B cell (primary cell): Measurements from ENCODE around the gene MAD1L1. TPM values are rescaled to one million over a fixed set of nuclear protein-coding genes. Genes with fewer than 3 reads are reported as not detected.
A peak's percentile ranks its signal among the peaks of the same experiment; 100 is the strongest.

Experiments
- ATAC-seq: fragments of 200-7000 bp; cut with Tn5 transposase; one replicate; pipeline ENCODE4 v1.10.0; 2021; ENCODE audit warnings: low read depth, mild to moderate bottlenecking, moderate number of reproducible peaks, moderate library complexity
- CTCF ChIA-PET: fragments of 350-600 bp; sonication (Branson Sonifier 250); formaldehyde crosslinking; loops from one replicate; lab custom pipeline; 2021; ENCODE audit warnings: antibody characterized with exemption, inconsistent platforms; lab: Charles Lee
- POLR2A ChIA-PET: fragments of 350-600 bp; sonication (Branson Sonifier 250); formaldehyde crosslinking; loops from one replicate; lab custom pipeline; 2021; ENCODE audit warnings: antibody characterized with exemption; lab: Charles Lee
- DNase-seq: peaks from one replicate; pipeline ENCODE4 v3.0.0; 2013
- H2AFZ ChIP-seq: 2 replicates; pipeline ENCODE4 v1.6.1; 2012; ENCODE audit warnings: mild to moderate bottlenecking, low read depth, low read length; ENCODE audit not compliant: insufficient read depth, poor library complexity, severe bottlenecking
- H3K27ac ChIP-seq, 2 donors: 1 replicate in 1 of 2; 2 replicates in 1 of 2; pipeline ENCODE4 v1.5.1; 2012 to 2013; ENCODE audit warnings: low read length in 2 of 2, mild to moderate bottlenecking in 2 of 2, moderate library complexity in 1 of 2
- H3K27me3 ChIP-seq, 4 experiments: fragments of 200-600 bp in 1 of 4; sonication (generic) in 1 of 4; replicated peaks in 1 of 4; 1 replicate in 2 of 4; 2 replicates in 2 of 4; pipeline versions ENCODE4 v1.6.1 to v1.7.0; 2013 to 2016; ENCODE audit warnings: low read length in 3 of 4, mild to moderate bottlenecking in 2 of 4, mixed read lengths in 1 of 4, moderate library complexity in 1 of 4; ENCODE audit not compliant: insufficient read depth in 4 of 4, control insufficient read depth in 3 of 4; ENCODE audit errors: control extremely low read depth in 1 of 4
- H3K36me3 ChIP-seq, 2 experiments: replicated peaks in 1 of 2; 1 replicate in 1 of 2; 2 replicates in 1 of 2; pipeline versions ENCODE4 v1.6.1 to v1.7.1; 2013; ENCODE audit warnings: low read length in 1 of 2; ENCODE audit not compliant: insufficient read depth in 2 of 2, control insufficient read depth in 1 of 2; ENCODE audit errors: control extremely low read depth in 1 of 2, extremely low read depth in 1 of 2
- H3K4me1 ChIP-seq, 2 donors: fragments of 200-600 bp in 1 of 2; sonication (generic) in 1 of 2; 1 replicate in 1 of 2; 2 replicates in 1 of 2; pipeline versions ENCODE4 v1.5.1 to v1.6.1; 2013 to 2017; ENCODE audit warnings: low read length in 2 of 2; ENCODE audit not compliant: control insufficient read depth in 2 of 2, insufficient read depth in 2 of 2
- H3K4me2 ChIP-seq: replicated peaks from 2 replicates; pipeline ENCODE3; 2012; ENCODE audit warnings: mild to moderate bottlenecking, low read depth, low read length; ENCODE audit not compliant: poor library complexity, severe bottlenecking
- H3K4me3 ChIP-seq, 5 experiments: fragments of 200-600 bp in 1 of 5; sonication (generic) in 1 of 5; 1 replicate in 3 of 5; 2 replicates in 2 of 5; pipeline versions ENCODE4 v1.5.1 to v1.7.0; 2011 to 2016; ENCODE audit warnings: low read length in 4 of 5, mild to moderate bottlenecking in 4 of 5, low read depth in 2 of 5, control low read depth in 1 of 5, moderate library complexity in 1 of 5; ENCODE audit not compliant: insufficient read depth in 1 of 5; ENCODE audit errors: control extremely low read depth in 1 of 5, extremely low read depth in 1 of 5
- H3K79me2 ChIP-seq: fragments of 200-600 bp; sonication (generic); one replicate; pipeline ENCODE4 v1.6.0; 2016; ENCODE audit warnings: low read length; ENCODE audit not compliant: control insufficient read depth, insufficient read depth
- H3K9ac ChIP-seq: fragments of 200-600 bp; sonication (generic); 2 replicates; pipeline ENCODE4 v1.6.1; 2017; ENCODE audit warnings: mild to moderate bottlenecking, low read length, moderate library complexity
- H3K9me3 ChIP-seq, 3 donors: one replicate each; pipeline versions ENCODE4 v1.6.1 to v1.7.1; 2013; ENCODE audit warnings: low read length in 2 of 3; ENCODE audit not compliant: control insufficient read depth in 2 of 3, insufficient read depth in 1 of 3; ENCODE audit errors: control extremely low read depth in 1 of 3
- H4K20me1 ChIP-seq: 2 replicates; pipeline ENCODE4 v1.6.0; 2012; ENCODE audit warnings: mild to moderate bottlenecking, low read length; ENCODE audit not compliant: insufficient read depth, control insufficient read depth, poor library complexity, severe bottlenecking
- H3K27ac Mint-ChIP-seq: one replicate; pipeline ENCODE4 v1.8.0; 2021; ENCODE audit warnings: mixed read lengths
- H3K27me3 Mint-ChIP-seq: one replicate; pipeline ENCODE4 v1.8.0; 2021; ENCODE audit warnings: mixed read lengths
- H3K4me1 Mint-ChIP-seq: one replicate; pipeline ENCODE4 v1.8.0; 2021; ENCODE audit warnings: mixed read lengths
- H3K4me3 Mint-ChIP-seq: one replicate; pipeline ENCODE4 v1.8.0; 2021; ENCODE audit warnings: mixed read lengths
- H3K9me3 Mint-ChIP-seq: one replicate; pipeline ENCODE4 v1.8.0; 2022; ENCODE audit warnings: mixed read lengths; ENCODE audit not compliant: insufficient read depth
- CTCF ChIP-seq: fragments of 200-600 bp; IDR thresholded peaks from one replicate; pipeline ENCODE4 v1.8.0; 2022; ENCODE audit warnings: antibody characterized with exemption, mild to moderate bottlenecking
- EZH2 ChIP-seq: IDR thresholded peaks from 2 replicates; pipeline ENCODE4 v1.6.1; 2012; ENCODE audit warnings: borderline replicate concordance, low read depth, mild to moderate bottlenecking, moderate library complexity, low read length; ENCODE audit not compliant: insufficient read depth, poor library complexity, severe bottlenecking
- WGBS: methylation state at CpG from one replicate; pipeline ENCODE4 v1.1.5; 2013; ENCODE audit warnings: missing lambda C conversion rate; ENCODE audit not compliant: insufficient coverage; 5-methylcytosine and 5-hydroxymethylcytosine counted together
- intact Hi-C: fragments of 100-400 bp; cut with micrococcal nuclease; formaldehyde crosslinking; loops from one replicate; pipeline ENCODE4 v1.10.0; 2022
- polyA plus RNA-seq: library from polyadenylated mRNA; depleted of rRNA; stranded (reverse); fragments of >200 nt; gene quantifications from 2 replicates; pipeline ENCODE4 v1.2.3, GENCODE V29; 2012
- total RNA-seq, 2 donors: library from RNA; stranded (reverse); fragments of 120-200 nt in 1 of 2; gene quantifications; 1 replicate in 1 of 2; 2 replicates in 1 of 2; pipeline versions ENCODE4 v1.2.3 to v1.2.4, GENCODE V29; 2013 to 2022

MAD1L1 gene
- total and polyA plus RNA-seq, 2 donors (not counting 1 experiment from before 2014, with no cell fraction given) = 86.7 to 110 TPM

- peak overlapping the region; percentile 59 for H3K27ac Mint-ChIP-seq
Observed at GRCh38 chr7:2032030-2032875, 200.5 kb downstream of the MAD1L1 start.

More at GRCh38 chr7:2032030-2032875, 200.5 kb downstream of the MAD1L1 start:
- Histone ChIP-seq H2AFZ (no peak overlapping the region), H3K9me3 (peaks cover 0 to 21% (median 7%) of the 10 kb centered on the region in 3 donors), H3K4me2 (no peak overlapping the region), H3K79me2 (peaks cover 62% of the 10 kb centered on the region), H3K4me1 (peaks cover 24 to 31% of the 10 kb centered on the region in 2 donors), H3K27me3 (no peaks in the 10 kb centered on the region), H3K36me3 (no peaks in the 10 kb centered on the region), H4K20me1 (peaks cover 4% of the 10 kb centered on the region), H3K27ac (no peak overlapping the region), H3K9ac (no peak overlapping the region), H3K4me3 (no peak overlapping the region)
- Mint-ChIP-seq H3K9me3 (peaks cover 6% of the 10 kb centered on the region), H3K4me3 (no peak overlapping the region), H3K4me1 (peaks cover 40% of the 10 kb centered on the region), H3K27me3 (no peaks in the 10 kb centered on the region)
- WGBS = 89% methylated on average over 25 of the region's 26 CpGs
- intact Hi-C loops = no loop called here
- ATAC-seq (no peak), DNase-seq (no peak)
- no peak for TF ChIP-seq CTCF
- no peak for TF ChIP-seq EZH2
- CTCF ChIA-PET = no interaction called here
- POLR2A ChIA-PET = no interaction called here
